ENCODE data around the gene ANKRD17.
"Not testable (repeated sequence)": the region's sequence is repeated elsewhere in the genome, so short reads cannot be mapped to it uniquely, and the experiment has no call there.

ANKRD17 gene

GRCh38 chr4:73208376-73208775, 50.2 kb downstream of the ANKRD17 start:
- CTCF ChIA-PET, result no interaction called here
- no peak for TF ChIP-seq CTCF (conservative IDR thresholded peaks at IDR 0.05; ENCODE audit: low read depth)
- DNase-seq (ENCODE audit: low spot score), result peak; percentile 20
- POLR2A ChIA-PET (ENCODE audit: low non-redundant PET), result no interaction called here
- H3K27ac ChIP-seq, result no peak overlapping the region

GRCh38 chr4:73206236-73206635, 52.4 kb downstream of the ANKRD17 start:
- POLR2A ChIA-PET (ENCODE audit: low non-redundant PET), result no interaction called here
- CTCF ChIA-PET, result interaction anchor here (0.7 kb wide), 1 partner anchor 634 kb away, joined by 4 read pairs; no protein-coding TSS in a partner anchor
- TF ChIP-seq CTCF (conservative IDR thresholded peaks at IDR 0.05; ENCODE audit: low read depth), result no peak

GRCh38 chr4:73205482-73205881, 53.1 kb downstream of the ANKRD17 start:
- no peak for DNase-seq (ENCODE audit: low spot score)
- TF ChIP-seq CTCF (conservative IDR thresholded peaks at IDR 0.05; ENCODE audit: low read depth), result no peak
- CTCF ChIA-PET, result no interaction called here
- H3K27ac ChIP-seq, result no peak overlapping the region
- POLR2A ChIA-PET (ENCODE audit: low non-redundant PET), result interaction anchor here (0.6 kb wide), 1 partner anchor 9 kb away, joined by 4 read pairs; no protein-coding TSS in a partner anchor

More at GRCh38 chr4:73206236-73206635, 52.4 kb downstream of the ANKRD17 start:
- no peak overlapping the region for H3K27ac ChIP-seq
- no peak for DNase-seq (ENCODE audit: low spot score)

GRCh38 chr4:73203976-73204375, 54.6 kb downstream of the ANKRD17 start:
- H3K27ac ChIP-seq; CTCF ChIA-PET; POLR2A ChIA-PET (ENCODE audit: low non-redundant PET); DNase-seq (ENCODE audit: low spot score): not testable (repeated sequence)

GRCh38 chr4:73197220-73197619, 61.4 kb downstream of the ANKRD17 start:
- no peak for DNase-seq (ENCODE audit: low spot score)
- no peak overlapping the region for H3K27ac ChIP-seq
- POLR2A ChIA-PET (ENCODE audit: low non-redundant PET), result no interaction called here
- no peak for TF ChIP-seq CTCF (conservative IDR thresholded peaks at IDR 0.05; ENCODE audit: low read depth)
- CTCF ChIA-PET, result interaction anchor here (0.6 kb wide), 1 partner anchor 729 kb away, joined by 3 read pairs; no protein-coding TSS in a partner anchor

GRCh38 chr4:73194064-73194463, 64.5 kb downstream of the ANKRD17 start:
- no peak for TF ChIP-seq CTCF (conservative IDR thresholded peaks at IDR 0.05; ENCODE audit: low read depth)
- ChIA-PET POLR2A (ENCODE audit: low non-redundant PET) (no interaction called here), CTCF (no interaction called here)
- DNase-seq (ENCODE audit: low spot score), result no peak
- H3K27ac ChIP-seq, result no peak overlapping the region

GRCh38 chr4:73193659-73194058, 64.9 kb downstream of the ANKRD17 start:
- DNase-seq (ENCODE audit: low spot score), result no peak
- ChIA-PET POLR2A (ENCODE audit: low non-redundant PET) (no interaction called here), CTCF (no interaction called here)
- no peak for TF ChIP-seq CTCF (conservative IDR thresholded peaks at IDR 0.05; ENCODE audit: low read depth)
- H3K27ac ChIP-seq, result no peak overlapping the region
